Vagina (tissue), 2 donors: Measurements from ENCODE around the gene PTPRM.

Experiments
- CTCF ChIP-seq, 3 experiments: fragments of 450-650 bp in 2 of 3; fragments of 200-600 bp in 1 of 3; sonication (generic) in 1 of 3; IDR thresholded peaks; one replicate each; pipeline ENCODE4 v1.5.1; 2017 to 2019; ENCODE audit warnings: antibody characterized with exemption in 3 of 3, mild to moderate bottlenecking in 2 of 3, moderate library complexity in 2 of 3
- POLR2A ChIP-seq, 2 donors: fragments of 450-650 bp; IDR thresholded peaks; one replicate each; pipeline ENCODE4 v1.6.1; 2017; ENCODE audit warnings: antibody characterized with exemption in 2 of 2, mild to moderate bottlenecking in 2 of 2, moderate library complexity in 2 of 2
- POLR2AphosphoS5 ChIP-seq, 2 donors: sonication (generic); formaldehyde crosslinking; IDR thresholded peaks; one replicate each; pipeline ENCODE4 v1.9.0; 2017; ENCODE audit warnings: antibody characterized with exemption in 2 of 2, mild to moderate bottlenecking in 2 of 2, low read depth in 1 of 2; ENCODE audit not compliant: insufficient read depth in 1 of 2

GRCh38 chr18:8130096-8130495 is 563.0 kb downstream of the PTPRM start:
- TF ChIP-seq CTCF (IDR thresholded peaks at IDR 0.05), result no peak
- no peak for TF ChIP-seq POLR2A (IDR thresholded peaks at IDR 0.05)
- no peak for TF ChIP-seq POLR2AphosphoS5 (IDR thresholded peaks at IDR 0.05; ENCODE audit: insufficient read depth in 1 of 2, low read depth in 1 of 2)
